ENCODE measurements around the gene LAPTM4A.
A peak's percentile ranks its signal among the peaks of the same experiment; 100 is the strongest.

LAPTM4A gene

GRCh38 chr2:20015482-20016083, 35.8 kb downstream of the LAPTM4A start:
- DNase-seq, result no peak

- no peak for DNase-seq
These were observed 38.1 kb downstream of the LAPTM4A start for GRCh38 chr2:20013126-20013849.

GRCh38 chr2:20012282-20013125, 38.9 kb downstream of the LAPTM4A start, which contains the start of gene MATN3:
TSS of gene MATN3 (minus strand) at chr2:20012668. CDS start at chr2:20012631, 37 bp downstream.
- DNase-seq, result no peak

GRCh38 chr2:20012032-20012281, 39.5 kb downstream of the LAPTM4A start:
- DNase-seq, result no peak

GRCh38 chr2:20011276-20012031, 40.0 kb downstream of the LAPTM4A start:
- no peak for DNase-seq

- DNase-seq, result no peak
These were observed 42.7 kb downstream of the LAPTM4A start for GRCh38 chr2:20008703-20009102.

- no peak for DNase-seq
These were observed 45.4 kb downstream of the LAPTM4A start for GRCh38 chr2:20005891-20006470.

- no peak for DNase-seq
These were observed 46.3 kb downstream of the LAPTM4A start for GRCh38 chr2:20005067-20005627.

- DNase-seq, result no peak
These were observed 50.0 kb downstream of the LAPTM4A start for GRCh38 chr2:20001361-20001863.

GRCh38 chr2:19993731-19994130, 57.7 kb downstream of the LAPTM4A start:
- DNase-seq, result no peak

GRCh38 chr2:19991895-19992294, 59.5 kb downstream of the LAPTM4A start:
- no peak for DNase-seq

GRCh38 chr2:19990416-19990728, 61.1 kb downstream of the LAPTM4A start:
- DNase-seq, result no peak

GRCh38 chr2:19989667-19990415, 61.6 kb downstream of the LAPTM4A start, which contains the start of gene WDR35:
TSS of gene WDR35 (minus strand) at chr2:19990105. CDS start at chr2:19990015, 90 bp downstream.
- peak; percentile 41 for DNase-seq

- DNase-seq, result no peak
These were observed 62.1 kb downstream of the LAPTM4A start for GRCh38 chr2:19989342-19989666.

GRCh38 chr2:19988600-19988999, 62.8 kb downstream of the LAPTM4A start:
- no peak for DNase-seq

GRCh38 chr2:19987936-19988335, 63.5 kb downstream of the LAPTM4A start:
- DNase-seq, result no peak

Data from NCI-H1048 (cell line).